GM19397 (cell line): ENCODE data around the gene LRP1B.
"Not testable (repeated sequence)": the region's sequence is repeated elsewhere in the genome, so short reads cannot be mapped to it uniquely, and the experiment has no call there.

Source experiments
- ATAC-seq: cut with Tn5 transposase; IDR thresholded peaks from one replicate; pipeline ENCODE4 v1.9.1; 2021; ENCODE audit warnings: mild to moderate bottlenecking, moderate library complexity; ENCODE audit not compliant: unreplicated experiment

Gene LRP1B

GRCh38 chr2:141906678-141907077 is 224.1 kb downstream of the LRP1B start:
- no peak for ATAC-seq

GRCh38 chr2:141900826-141901225 is 230.0 kb downstream of the LRP1B start:
- ATAC-seq = no peak

- no peak for ATAC-seq
These were observed 231.1 kb downstream of the LRP1B start for GRCh38 chr2:141899740-141900139.

- no peak for ATAC-seq
These were observed 241.0 kb downstream of the LRP1B start for GRCh38 chr2:141889788-141890187.

- ATAC-seq = no peak
These were observed 241.7 kb downstream of the LRP1B start for GRCh38 chr2:141888987-141889555.

- ATAC-seq = no peak
These were observed 243.5 kb downstream of the LRP1B start for GRCh38 chr2:141887363-141887762.

GRCh38 chr2:141878016-141878415 is 252.8 kb downstream of the LRP1B start:
- no peak for ATAC-seq

- ATAC-seq = no peak
These were observed 258.7 kb downstream of the LRP1B start for GRCh38 chr2:141871913-141872634.

- no peak for ATAC-seq
These were observed 261.2 kb downstream of the LRP1B start for GRCh38 chr2:141869572-141869971.

GRCh38 chr2:141863964-141864363 is 266.9 kb downstream of the LRP1B start:
- no peak for ATAC-seq

- ATAC-seq = no peak
These were observed 274.4 kb downstream of the LRP1B start for GRCh38 chr2:141856215-141856919.

- ATAC-seq = no peak
These were observed 282.6 kb downstream of the LRP1B start for GRCh38 chr2:141848191-141848590.

- ATAC-seq = no peak
These were observed 286.6 kb downstream of the LRP1B start for GRCh38 chr2:141844231-141844630.

GRCh38 chr2:141835103-141835502 is 295.7 kb downstream of the LRP1B start:
- no peak for ATAC-seq

- ATAC-seq = no peak
These were observed 302.1 kb downstream of the LRP1B start for GRCh38 chr2:141828761-141829160.

- no peak for ATAC-seq
These were observed 306.0 kb downstream of the LRP1B start for GRCh38 chr2:141824790-141825189.

GRCh38 chr2:141820893-141821292 is 309.9 kb downstream of the LRP1B start:
- ATAC-seq = no peak

- ATAC-seq = not testable (repeated sequence)
These were observed 315.5 kb downstream of the LRP1B start for GRCh38 chr2:141815320-141815719.

GRCh38 chr2:141814150-141814549 is 316.7 kb downstream of the LRP1B start:
- ATAC-seq = no peak

- no peak for ATAC-seq
These were observed 320.7 kb downstream of the LRP1B start for GRCh38 chr2:141810148-141810547.

- ATAC-seq = no peak
These were observed 324.7 kb downstream of the LRP1B start for GRCh38 chr2:141806090-141806489.

GRCh38 chr2:141805302-141805701 is 325.5 kb downstream of the LRP1B start:
- no peak for ATAC-seq
